ENCODE results near the gene C9orf85. TPM values are rescaled to one million over a fixed set of nuclear protein-coding genes. Genes with fewer than 3 reads are reported as not detected.

Gene C9orf85
- total RNA-seq, 2 experiments from 2014 or later, result 5.6 to 14.2 TPM

- ChIA-PET POLR2A (interaction anchor here (0.6 to 1.0 kb wide), 2 partner anchors 64 kb away, joined by 3 read pairs; no protein-coding TSS in a partner anchor), CTCF (ENCODE audit: unreplicated experiment) (no interaction called here)
- Histone ChIP-seq H3K4me2 (ENCODE audit: low read length) (no peak overlapping the region), H3K36me3 (ENCODE audit: insufficient read depth, low read length) (peaks cover 4% of the 10 kb centered on the region; the same call in 1 of the 2 replicates), H3K4me3 (ENCODE audit: low read depth, low read length, poor library complexity, severe bottlenecking) (no peak overlapping the region), H3K9me2 (ENCODE audit: insufficient read depth, low read length) (no peaks in the 10 kb centered on the region), H3K27ac (ENCODE audit: low read depth, low read length, poor library complexity, severe bottlenecking) (no peak overlapping the region), H3K4me1 (ENCODE audit: insufficient read depth, low read length, poor library complexity, severe bottlenecking) (no peaks in the 10 kb centered on the region), H4K20me1 (ENCODE audit: insufficient read depth, low read length) (no peaks in the 10 kb centered on the region), H3K9me3 (ENCODE audit: low read length) (peaks cover 19% of the 10 kb centered on the region; the same call in 1 of the 2 replicates), H3K79me2 (ENCODE audit: insufficient read depth, low read depth, low read length) (no peaks in the 10 kb centered on the region), H2AFZ (ENCODE audit: low read length) (no peak overlapping the region)
- no TSS peak for BruUV-seq (replicated peaks)
- TF ChIP-seq, protein P1, sequence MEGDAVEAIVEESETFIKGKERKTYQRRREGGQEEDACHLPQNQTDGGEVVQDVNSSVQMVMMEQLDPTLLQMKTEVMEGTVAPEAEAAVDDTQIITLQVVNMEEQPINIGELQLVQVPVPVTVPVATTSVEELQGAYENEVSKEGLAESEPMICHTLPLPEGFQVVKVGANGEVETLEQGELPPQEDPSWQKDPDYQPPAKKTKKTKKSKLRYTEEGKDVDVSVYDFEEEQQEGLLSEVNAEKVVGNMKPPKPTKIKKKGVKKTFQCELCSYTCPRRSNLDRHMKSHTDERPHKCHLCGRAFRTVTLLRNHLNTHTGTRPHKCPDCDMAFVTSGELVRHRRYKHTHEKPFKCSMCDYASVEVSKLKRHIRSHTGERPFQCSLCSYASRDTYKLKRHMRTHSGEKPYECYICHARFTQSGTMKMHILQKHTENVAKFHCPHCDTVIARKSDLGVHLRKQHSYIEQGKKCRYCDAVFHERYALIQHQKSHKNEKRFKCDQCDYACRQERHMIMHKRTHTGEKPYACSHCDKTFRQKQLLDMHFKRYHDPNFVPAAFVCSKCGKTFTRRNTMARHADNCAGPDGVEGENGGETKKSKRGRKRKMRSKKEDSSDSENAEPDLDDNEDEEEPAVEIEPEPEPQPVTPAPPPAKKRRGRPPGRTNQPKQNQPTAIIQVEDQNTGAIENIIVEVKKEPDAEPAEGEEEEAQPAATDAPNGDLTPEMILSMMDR (conservative IDR thresholded peaks at IDR 0.05; ENCODE audit: low read length), result no peak
- no peak for TF ChIP-seq EZH2phosphoT487 (IDR thresholded peaks at IDR 0.05; ENCODE audit: borderline replicate concordance, low read depth, low read length)
- intact Hi-C loops (cut with micrococcal nuclease; ENCODE audit: unreplicated experiment), result no loop called here
- DNase-seq (ENCODE audit: low spot score), result no peak
Measured at GRCh38 chr9:71966601-71967000, 55.2 kb downstream of the C9orf85 start.

DNA sequence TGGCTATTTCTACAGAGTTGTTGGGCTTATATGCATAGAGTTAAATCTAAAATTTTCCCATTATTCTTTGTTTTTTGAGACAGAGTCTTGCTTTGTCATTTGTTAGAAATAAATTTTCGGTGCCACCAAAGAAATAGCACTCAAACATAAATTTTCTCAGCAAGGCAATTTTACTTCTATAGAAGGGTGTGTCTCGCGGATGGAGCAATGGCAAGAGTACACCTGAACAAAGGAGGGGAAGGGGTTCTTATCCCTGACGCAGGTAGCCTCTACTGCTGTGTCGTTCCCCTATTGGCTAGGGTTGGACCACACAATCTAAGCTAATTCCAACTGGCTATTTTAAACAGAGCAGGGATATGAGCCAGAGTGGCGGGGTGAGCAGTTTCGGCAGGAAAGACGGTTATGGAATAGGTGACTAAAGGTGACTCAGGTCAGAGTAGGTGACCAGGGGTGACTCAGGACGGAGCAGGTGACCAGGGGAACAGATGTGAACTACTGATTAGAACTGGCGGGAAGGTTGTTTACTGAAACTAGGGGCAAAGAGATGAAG lies 57.2 kb downstream of the C9orf85 start:
- BruUV-seq (replicated peaks), result no TSS peak
- H3K4me2 ChIP-seq (ENCODE audit: low read length), result no peak overlapping the region
- DNase-seq (ENCODE audit: low spot score), result no peak
- H3K9me3 ChIP-seq (ENCODE audit: low read length), result peaks cover 19% of the 10 kb centered on the region; the same call in 1 of the 2 replicates
- H3K79me2 ChIP-seq (ENCODE audit: insufficient read depth, low read depth, low read length), result no peaks in the 10 kb centered on the region
- H3K4me3 ChIP-seq (ENCODE audit: low read depth, low read length, poor library complexity, severe bottlenecking), result no peak overlapping the region
- H4K20me1 ChIP-seq (ENCODE audit: insufficient read depth, low read length), result no peaks in the 10 kb centered on the region
- CTCF ChIA-PET (ENCODE audit: unreplicated experiment), result no interaction called here
- no peaks in the 10 kb centered on the region for H3K4me1 ChIP-seq (ENCODE audit: insufficient read depth, low read length, poor library complexity, severe bottlenecking)
- H3K9me2 ChIP-seq (ENCODE audit: insufficient read depth, low read length), result no peaks in the 10 kb centered on the region
- H3K27ac ChIP-seq (ENCODE audit: low read depth, low read length, poor library complexity, severe bottlenecking), result no peak overlapping the region
- intact Hi-C loops (cut with micrococcal nuclease; ENCODE audit: unreplicated experiment), result no loop called here
- peaks cover 13% of the 10 kb centered on the region for H3K36me3 ChIP-seq (ENCODE audit: insufficient read depth, low read length)
- TF ChIP-seq, protein P1 (conservative IDR thresholded peaks at IDR 0.05; ENCODE audit: low read length), result no peak
- TF ChIP-seq EZH2phosphoT487 (IDR thresholded peaks at IDR 0.05; ENCODE audit: borderline replicate concordance, low read depth, low read length), result no peak
- H2AFZ ChIP-seq (ENCODE audit: low read length), result no peak overlapping the region
- POLR2A ChIA-PET, result no interaction called here

DNA sequence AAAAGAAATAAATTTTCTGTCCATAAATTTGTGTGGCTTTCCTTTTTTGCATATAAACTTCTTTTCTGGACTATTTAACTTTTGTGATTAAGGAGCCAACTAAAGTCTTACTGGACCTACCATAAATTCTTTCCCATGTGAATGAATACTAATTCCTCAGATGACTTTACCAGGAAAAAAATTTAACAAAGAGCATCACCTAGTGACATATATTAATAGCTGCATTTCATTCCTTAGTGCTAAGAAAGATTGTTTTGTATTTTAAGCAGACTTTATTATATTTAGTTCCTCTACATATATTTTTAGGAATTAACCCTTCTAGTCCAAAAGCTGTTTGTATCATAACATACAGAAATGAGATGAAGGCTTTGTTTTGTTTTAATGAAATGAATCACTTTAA lies 64.4 kb downstream of the C9orf85 start:
- H3K4me3 ChIP-seq (ENCODE audit: low read depth, low read length, poor library complexity, severe bottlenecking), result no peak overlapping the region
- no peaks in the 10 kb centered on the region for H3K79me2 ChIP-seq (ENCODE audit: insufficient read depth, low read depth, low read length)
- no peak overlapping the region for H3K27ac ChIP-seq (ENCODE audit: low read depth, low read length, poor library complexity, severe bottlenecking)
- H3K4me2 ChIP-seq (ENCODE audit: low read length), result no peak overlapping the region
- ChIA-PET POLR2A (no interaction called here), CTCF (ENCODE audit: unreplicated experiment) (no interaction called here)
- no peaks in the 10 kb centered on the region for H4K20me1 ChIP-seq (ENCODE audit: insufficient read depth, low read length)
- peaks cover 13% of the 10 kb centered on the region for H3K36me3 ChIP-seq (ENCODE audit: insufficient read depth, low read length)
- no TSS peak for BruUV-seq (replicated peaks)
- H3K4me1 ChIP-seq (ENCODE audit: insufficient read depth, low read length, poor library complexity, severe bottlenecking), result no peaks in the 10 kb centered on the region
- intact Hi-C loops (cut with micrococcal nuclease; ENCODE audit: unreplicated experiment), result loop anchor here (2.0 to 5.0 kb wide), 2 partner anchors 169 to 374 kb away; no protein-coding TSS in a partner anchor
- TF ChIP-seq EZH2phosphoT487 (IDR thresholded peaks at IDR 0.05; ENCODE audit: borderline replicate concordance, low read depth, low read length), result no peak
- TF ChIP-seq, protein P1 (conservative IDR thresholded peaks at IDR 0.05; ENCODE audit: low read length), result peak; percentile 74
- H2AFZ ChIP-seq (ENCODE audit: low read length), result no peak overlapping the region
- no peaks in the 10 kb centered on the region for H3K9me3 ChIP-seq (ENCODE audit: low read length)
- no peaks in the 10 kb centered on the region for H3K9me2 ChIP-seq (ENCODE audit: insufficient read depth, low read length)
- peak; percentile 19 for DNase-seq (ENCODE audit: low spot score)

All from OCI-LY7 (cell line).